ENCODE data around the gene STEAP1. TPM values are rescaled to one million over a fixed set of nuclear protein-coding genes. Genes with fewer than 3 reads are reported as not detected.
"Not testable (repeated sequence)": the region's sequence is repeated elsewhere in the genome, so short reads cannot be mapped to it uniquely, and the experiment has no call there.

STEAP1 gene
- polyA plus RNA-seq, 3 donors, result not detected

- not testable (repeated sequence) for H3K36me3 ChIP-seq (replicated peaks in 1 of 2; ENCODE audit: control insufficient read depth in 1 of 2, insufficient read depth in 2 of 2, low read length in 2 of 2); H2AFZ ChIP-seq (ENCODE audit: insufficient read depth, low read depth, low read length, poor library complexity, severe bottlenecking); H4K20me1 ChIP-seq (ENCODE audit: insufficient read depth, low read length); H3K9me3 ChIP-seq (replicated peaks in 1 of 2; ENCODE audit: control insufficient read depth in 1 of 2, insufficient read depth in 1 of 2, low read length in 2 of 2); H3K27ac ChIP-seq (ENCODE audit: low read depth in 1 of 2, low read length in 2 of 2); H3K4me3 ChIP-seq (replicated peaks in 1 of 3; ENCODE audit: low read depth in 2 of 3, low read length in 3 of 3); H3K4me1 ChIP-seq (ENCODE audit: control insufficient read depth in 1 of 2, insufficient read depth in 2 of 2, low read length in 2 of 2); H3K4me1 Mint-ChIP-seq; H3K36me3 Mint-ChIP-seq; H3K4me2 ChIP-seq (replicated peaks; ENCODE audit: extremely low read depth, low read length, poor library complexity, severe bottlenecking); H3K9me3 Mint-ChIP-seq; H3K79me2 ChIP-seq (ENCODE audit: insufficient read depth, low read length); H3K27ac Mint-ChIP-seq; H3K9ac ChIP-seq (ENCODE audit: insufficient read depth, low read length, poor library complexity, severe bottlenecking)
- Mint-ChIP-seq H3K4me3 (peak overlapping the region in 1 of 2 donors; percentile 30), H3K27me3 (ENCODE audit: low read depth in 3 of 3) (peaks cover 15 to 38% (median 28%) of the 10 kb centered on the region in 3 donors)
- intact Hi-C loops (cut with micrococcal nuclease), result loop anchor here in 1 of 2 donors (10.0 kb wide), 1 partner anchor 112 kb away; no protein-coding TSS in a partner anchor
- H3K27me3 ChIP-seq (ENCODE audit: control insufficient read depth in 2 of 2, insufficient read depth in 2 of 2, low read length in 2 of 2), result peaks cover 8 to 18% of the 10 kb centered on the region in 2 donors
- WGBS (ENCODE audit: insufficient coverage), result no CpG with 5 or more reads among the region's 9 CpGs
- peak; percentile 65 for TF ChIP-seq CTCF (IDR thresholded peaks at IDR 0.05)
- DNase-seq, result peak; percentile 6 to 20 (median 17)
Measured at GRCh38 chr7:90152642-90153253, 1.5 kb upstream of the STEAP1 start.

GRCh38 chr7:90155206-90155605, 937 bp downstream of the STEAP1 start:
- no peak overlapping the region for H3K4me3 ChIP-seq (replicated peaks in 1 of 3; ENCODE audit: low read depth in 2 of 3, low read length in 3 of 3)
- no peaks in the 10 kb centered on the region for H3K36me3 Mint-ChIP-seq
- H3K9ac ChIP-seq (ENCODE audit: insufficient read depth, low read length, poor library complexity, severe bottlenecking), result no peak overlapping the region
- H4K20me1 ChIP-seq (ENCODE audit: insufficient read depth, low read length), result no peaks in the 10 kb centered on the region
- TF ChIP-seq CTCF (IDR thresholded peaks at IDR 0.05), result no peak
- no peak overlapping the region for H2AFZ ChIP-seq (ENCODE audit: insufficient read depth, low read depth, low read length, poor library complexity, severe bottlenecking)
- no peak overlapping the region for H3K27ac ChIP-seq (ENCODE audit: low read depth in 1 of 2, low read length in 2 of 2)
- H3K4me1 ChIP-seq (ENCODE audit: control insufficient read depth in 1 of 2, insufficient read depth in 2 of 2, low read length in 2 of 2), result peaks cover 4 to 8% of the 10 kb centered on the region in 2 donors
- 90% methylated on average over 2 of the region's 4 CpGs for WGBS (ENCODE audit: insufficient coverage)
- H3K4me1 Mint-ChIP-seq, result peaks cover 8% of the 10 kb centered on the region
- H3K36me3 ChIP-seq (replicated peaks in 1 of 2; ENCODE audit: control insufficient read depth in 1 of 2, insufficient read depth in 2 of 2, low read length in 2 of 2), result no peaks in the 10 kb centered on the region
- H3K4me2 ChIP-seq (replicated peaks; ENCODE audit: extremely low read depth, low read length, poor library complexity, severe bottlenecking), result no peak overlapping the region
- no peaks in the 10 kb centered on the region for H3K9me3 Mint-ChIP-seq
- H3K9me3 ChIP-seq (replicated peaks in 1 of 2; ENCODE audit: control insufficient read depth in 1 of 2, insufficient read depth in 1 of 2, low read length in 2 of 2), result no peaks in the 10 kb centered on the region
- no peak overlapping the region for H3K27ac Mint-ChIP-seq
- H3K4me3 Mint-ChIP-seq, result peak overlapping the region in 1 of 2 donors; percentile 49
- H3K27me3 ChIP-seq (ENCODE audit: control insufficient read depth in 2 of 2, insufficient read depth in 2 of 2, low read length in 2 of 2), result peaks cover 8 to 18% of the 10 kb centered on the region in 2 donors
- DNase-seq, result no peak
- intact Hi-C loops (cut with micrococcal nuclease), result loop anchor here (2.0 to 10.0 kb wide), 2 partner anchors 110 to 272 kb away; no protein-coding TSS in a partner anchor
- no peaks in the 10 kb centered on the region for H3K79me2 ChIP-seq (ENCODE audit: insufficient read depth, low read length)
- peaks cover 15 to 38% (median 26%) of the 10 kb centered on the region in 3 donors for H3K27me3 Mint-ChIP-seq (ENCODE audit: low read depth in 3 of 3)

GRCh38 chr7:90157331-90157730, 3.1 kb downstream of the STEAP1 start:
- not testable (repeated sequence) for H3K27ac ChIP-seq (ENCODE audit: low read depth in 1 of 2, low read length in 2 of 2); H3K79me2 ChIP-seq (ENCODE audit: insufficient read depth, low read length); H3K9ac ChIP-seq (ENCODE audit: insufficient read depth, low read length, poor library complexity, severe bottlenecking); H3K9me3 ChIP-seq (replicated peaks in 1 of 2; ENCODE audit: control insufficient read depth in 1 of 2, insufficient read depth in 1 of 2, low read length in 2 of 2); H3K4me3 Mint-ChIP-seq; H3K4me2 ChIP-seq (replicated peaks; ENCODE audit: extremely low read depth, low read length, poor library complexity, severe bottlenecking); H3K36me3 ChIP-seq (replicated peaks in 1 of 2; ENCODE audit: control insufficient read depth in 1 of 2, insufficient read depth in 2 of 2, low read length in 2 of 2); H3K4me3 ChIP-seq (replicated peaks in 1 of 3; ENCODE audit: low read depth in 2 of 3, low read length in 3 of 3); H2AFZ ChIP-seq (ENCODE audit: insufficient read depth, low read depth, low read length, poor library complexity, severe bottlenecking); H3K9me3 Mint-ChIP-seq; H4K20me1 ChIP-seq (ENCODE audit: insufficient read depth, low read length); DNase-seq; H3K36me3 Mint-ChIP-seq; H3K27ac Mint-ChIP-seq; H3K4me1 ChIP-seq (ENCODE audit: control insufficient read depth in 1 of 2, insufficient read depth in 2 of 2, low read length in 2 of 2); H3K4me1 Mint-ChIP-seq
- peaks cover 13 to 38% (median 29%) of the 10 kb centered on the region in 3 donors for H3K27me3 Mint-ChIP-seq (ENCODE audit: low read depth in 3 of 3)
- peaks cover 8 to 18% of the 10 kb centered on the region in 2 donors for H3K27me3 ChIP-seq (ENCODE audit: control insufficient read depth in 2 of 2, insufficient read depth in 2 of 2, low read length in 2 of 2)
- intact Hi-C loops (cut with micrococcal nuclease), result loop anchor here in 1 of 2 donors (10.0 kb wide), 1 partner anchor 107 kb away; no protein-coding TSS in a partner anchor
- no CpG with 5 or more reads among the region's 2 CpGs for WGBS (ENCODE audit: insufficient coverage)

Data from CD14-positive monocyte (primary cell).